ENCODE data around the gene SDR39U1.

The SDR39U1 gene

DNA sequence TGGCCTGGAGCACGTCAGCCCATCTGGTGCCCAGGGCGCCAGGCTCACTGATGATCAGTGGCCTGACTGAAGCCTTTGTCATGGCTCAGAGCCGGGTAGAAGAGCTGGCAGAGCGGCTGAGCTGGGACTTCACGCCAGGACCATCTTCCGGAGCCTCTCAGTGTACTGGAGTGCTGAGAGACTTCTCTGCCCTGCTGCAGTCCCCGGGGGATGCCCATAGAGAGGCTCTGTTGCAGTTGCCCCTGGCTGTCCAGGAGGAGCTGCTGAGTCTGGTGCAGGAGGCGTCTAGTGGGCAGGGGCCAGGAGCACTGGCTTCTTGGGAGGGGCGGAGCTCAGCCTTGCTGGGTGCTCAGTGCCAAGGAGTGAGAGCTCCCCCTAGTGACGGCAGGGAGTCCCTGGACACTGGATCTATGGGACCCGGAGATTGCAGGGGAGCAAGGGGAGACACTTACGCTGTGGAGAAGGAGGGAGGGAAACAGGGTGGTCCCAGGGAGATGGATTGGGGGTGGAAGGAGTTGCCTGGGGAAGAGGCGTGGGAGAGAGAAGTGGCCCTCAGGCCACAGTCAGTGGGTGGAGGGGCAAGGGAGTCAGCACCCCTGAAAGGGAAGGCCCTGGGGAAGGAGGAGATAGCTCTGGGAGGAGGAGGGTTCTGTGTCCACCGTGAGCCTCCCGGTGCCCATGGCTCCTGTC is 10.9 kb downstream of the SDR39U1 start:
- Mint-ChIP-seq H3K4me3 (peak overlapping the region; percentile 83), H3K4me1 (peaks cover 45% of the 10 kb centered on the region), H3K27ac (ENCODE audit: low read depth) (peak overlapping the region; percentile 83), H3K27me3 (no peaks in the 10 kb centered on the region), H3K9me3 (no peaks in the 10 kb centered on the region), H3K36me3 (ENCODE audit: insufficient read depth) (peaks cover 42% of the 10 kb centered on the region)
- peak; percentile 42 for ATAC-seq (replicated peaks; ENCODE audit: extremely low read depth, poor library complexity, severe bottlenecking)
- peak; percentile 80 to 84 for DNase-seq (ENCODE audit: low spot score in 2 of 2)

GRCh38 chr14:24430682-24431568 is 11.7 kb downstream of the SDR39U1 start:
- H3K36me3 Mint-ChIP-seq (ENCODE audit: insufficient read depth): peaks cover 40% of the 10 kb centered on the region
- H3K9me3 Mint-ChIP-seq: no peaks in the 10 kb centered on the region
- no peaks in the 10 kb centered on the region for H3K27me3 Mint-ChIP-seq
- peak; percentile 61 for ATAC-seq (replicated peaks; ENCODE audit: extremely low read depth, poor library complexity, severe bottlenecking)
- DNase-seq (ENCODE audit: low spot score in 2 of 2): peak; percentile 23 to 48
- peaks cover 42% of the 10 kb centered on the region for H3K4me1 Mint-ChIP-seq
- H3K27ac Mint-ChIP-seq (ENCODE audit: low read depth): peak overlapping the region; percentile 83
- peak overlapping the region; percentile 83 for H3K4me3 Mint-ChIP-seq

DNA sequence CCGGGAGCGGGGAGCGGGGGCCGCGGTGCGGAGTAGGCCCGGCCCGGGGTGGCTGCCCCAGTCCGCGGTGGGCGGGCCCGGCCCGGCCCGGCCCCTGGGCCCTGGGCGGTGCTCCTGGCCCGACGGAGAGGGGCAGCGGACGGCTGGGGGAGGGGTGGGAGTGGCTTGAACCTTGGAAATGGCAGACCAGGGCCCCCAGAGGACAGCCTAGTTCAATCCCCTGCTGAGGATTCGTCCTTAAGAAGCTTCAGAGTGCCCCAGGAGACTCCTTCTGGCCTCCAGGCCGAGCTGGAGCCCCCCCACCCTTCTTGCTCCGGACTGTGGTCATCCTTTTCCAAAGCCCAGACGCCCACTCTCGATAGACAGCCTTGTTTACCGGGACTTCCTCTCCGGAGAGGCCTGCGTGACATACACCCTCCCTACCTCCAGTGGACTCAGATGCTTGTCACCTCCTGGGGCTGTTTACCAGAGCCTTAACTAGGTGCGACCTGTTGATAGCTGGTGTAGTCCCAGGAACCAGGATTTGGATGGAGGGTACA is 12.4 kb downstream of the SDR39U1 start:
- Mint-ChIP-seq H3K9me3 (no peaks in the 10 kb centered on the region), H3K4me1 (peaks cover 39% of the 10 kb centered on the region), H3K36me3 (ENCODE audit: insufficient read depth) (peaks cover 39% of the 10 kb centered on the region), H3K27me3 (no peaks in the 10 kb centered on the region), H3K27ac (ENCODE audit: low read depth) (peak overlapping the region; percentile 83), H3K4me3 (peak overlapping the region; percentile 83)
- DNase-seq (ENCODE audit: low spot score in 2 of 2) (peak; percentile 39 to 45), ATAC-seq (replicated peaks; ENCODE audit: extremely low read depth, poor library complexity, severe bottlenecking) (peak; percentile 58)

DNA sequence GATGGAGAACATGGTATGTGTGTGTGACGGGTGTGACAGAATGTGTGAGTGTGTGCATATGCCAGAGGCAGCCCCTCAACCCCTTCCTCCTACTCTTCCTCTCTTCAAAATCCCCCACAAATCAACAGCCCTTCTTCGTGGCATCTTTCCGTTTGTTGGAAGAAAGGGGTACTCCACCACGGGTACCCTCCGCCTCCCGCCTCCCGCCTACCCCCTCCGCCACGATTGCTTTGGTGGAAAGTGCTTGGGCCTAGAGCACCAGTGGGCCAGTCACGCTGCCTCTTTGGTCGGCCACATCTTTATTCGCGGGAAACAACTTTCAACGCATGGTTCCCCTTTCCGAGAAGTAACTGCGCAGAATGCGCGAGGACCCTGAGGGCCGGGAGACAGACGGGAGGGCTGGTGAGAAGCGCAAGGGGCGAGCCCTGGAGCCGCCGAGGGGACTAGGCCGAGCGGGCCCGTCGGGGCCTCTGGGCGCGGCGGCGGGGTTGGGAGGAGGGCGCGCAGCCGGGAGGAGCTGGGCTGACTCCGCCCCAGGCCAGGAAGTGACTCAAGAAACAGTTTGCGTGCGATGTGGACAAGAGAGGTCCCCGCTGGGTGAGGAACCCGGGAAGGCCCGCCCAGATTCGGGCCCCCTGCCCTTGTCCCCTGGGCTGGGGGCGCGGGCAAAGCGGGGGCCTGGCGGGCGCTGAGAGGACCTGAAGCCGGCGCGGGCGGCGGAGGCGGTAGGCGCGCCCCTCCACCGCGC is 13.0 kb downstream of the SDR39U1 start, which contains the start of the genes CBLN3 and KHNYN:
Gene CBLN3 (minus strand): TSS at position 274 of the 748 bp plus-strand sequence. CDS start 614 bp downstream, outside the sequence.
Gene KHNYN (plus strand): TSS at position 560 of the 748 bp plus-strand sequence. CDS start 777 bp downstream, outside the sequence.
- Mint-ChIP-seq H3K4me1 (peaks cover 37% of the 10 kb centered on the region), H3K27me3 (no peaks in the 10 kb centered on the region), H3K4me3 (peak within 1 kb of the TSS; percentile 83), H3K9me3 (no peaks in the 10 kb centered on the region), H3K36me3 (ENCODE audit: insufficient read depth) (peaks cover 38% of the 10 kb centered on the region), H3K27ac (ENCODE audit: low read depth) (peak within 1 kb of the TSS; percentile 83)
- DNase-seq (ENCODE audit: low spot score in 2 of 2): peak; percentile 76 to 82
- peak; percentile 84 for ATAC-seq (replicated peaks; ENCODE audit: extremely low read depth, poor library complexity, severe bottlenecking)

DNA sequence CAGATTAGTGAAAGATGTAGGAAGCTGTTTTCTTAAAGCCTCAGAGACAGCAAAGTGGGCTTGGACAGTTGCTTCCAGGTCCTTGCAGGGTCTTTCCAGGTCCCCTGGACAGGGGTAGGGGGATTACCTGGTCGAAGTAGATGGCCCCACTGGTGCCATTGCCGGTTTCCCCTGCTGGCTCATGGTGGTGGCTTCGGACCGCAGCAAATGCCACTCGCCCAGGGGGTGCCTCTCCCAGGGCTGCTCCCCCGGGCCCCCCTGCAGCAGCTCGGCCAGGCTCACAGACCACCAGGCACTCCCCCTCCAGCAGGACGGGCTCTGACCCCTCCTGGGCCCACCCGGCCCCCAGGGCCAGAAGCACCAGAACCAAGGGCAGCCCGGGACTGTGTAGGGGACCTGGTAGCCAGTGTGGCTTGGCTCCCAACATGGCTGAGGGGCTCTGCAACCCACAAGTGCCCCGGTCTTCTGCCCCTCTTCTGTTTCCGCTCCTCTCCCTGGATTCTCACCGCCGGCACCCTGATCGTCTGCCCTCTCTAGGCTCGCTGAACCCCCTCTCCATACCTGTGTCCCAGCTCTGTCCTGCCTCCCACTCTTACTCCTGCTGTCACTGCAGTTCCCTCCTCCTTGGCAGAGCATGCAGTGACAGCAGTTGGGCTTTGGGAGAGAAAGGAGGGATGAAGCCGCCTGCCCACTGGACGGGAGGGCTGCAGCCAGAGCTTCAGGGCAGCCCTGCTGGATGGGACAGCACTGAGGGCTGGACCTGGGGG is 13.8 kb downstream of the SDR39U1 start:
- Mint-ChIP-seq H3K4me1 (peaks cover 37% of the 10 kb centered on the region), H3K9me3 (no peaks in the 10 kb centered on the region), H3K27me3 (no peaks in the 10 kb centered on the region), H3K27ac (ENCODE audit: low read depth) (peak overlapping the region; percentile 83), H3K36me3 (ENCODE audit: insufficient read depth) (peaks cover 31% of the 10 kb centered on the region), H3K4me3 (peak overlapping the region; percentile 83)
- DNase-seq (ENCODE audit: low spot score in 2 of 2) (peak in 1 of 2 donors; percentile 12), ATAC-seq (replicated peaks; ENCODE audit: extremely low read depth, poor library complexity, severe bottlenecking) (no peak)

- DNase-seq (ENCODE audit: low spot score in 2 of 2): peak in 1 of 2 donors; percentile 9
- H3K4me3 Mint-ChIP-seq: peak overlapping the region; percentile 35
- H3K36me3 Mint-ChIP-seq (ENCODE audit: insufficient read depth): peaks cover 23% of the 10 kb centered on the region
- H3K27ac Mint-ChIP-seq (ENCODE audit: low read depth): no peak overlapping the region
- no peak for ATAC-seq (replicated peaks; ENCODE audit: extremely low read depth, poor library complexity, severe bottlenecking)
- H3K4me1 Mint-ChIP-seq: peaks cover 29% of the 10 kb centered on the region
- no peaks in the 10 kb centered on the region for H3K27me3 Mint-ChIP-seq
- H3K9me3 Mint-ChIP-seq: no peaks in the 10 kb centered on the region
Measured at GRCh38 chr14:24427537-24428508, 14.8 kb downstream of the SDR39U1 start.

DNA sequence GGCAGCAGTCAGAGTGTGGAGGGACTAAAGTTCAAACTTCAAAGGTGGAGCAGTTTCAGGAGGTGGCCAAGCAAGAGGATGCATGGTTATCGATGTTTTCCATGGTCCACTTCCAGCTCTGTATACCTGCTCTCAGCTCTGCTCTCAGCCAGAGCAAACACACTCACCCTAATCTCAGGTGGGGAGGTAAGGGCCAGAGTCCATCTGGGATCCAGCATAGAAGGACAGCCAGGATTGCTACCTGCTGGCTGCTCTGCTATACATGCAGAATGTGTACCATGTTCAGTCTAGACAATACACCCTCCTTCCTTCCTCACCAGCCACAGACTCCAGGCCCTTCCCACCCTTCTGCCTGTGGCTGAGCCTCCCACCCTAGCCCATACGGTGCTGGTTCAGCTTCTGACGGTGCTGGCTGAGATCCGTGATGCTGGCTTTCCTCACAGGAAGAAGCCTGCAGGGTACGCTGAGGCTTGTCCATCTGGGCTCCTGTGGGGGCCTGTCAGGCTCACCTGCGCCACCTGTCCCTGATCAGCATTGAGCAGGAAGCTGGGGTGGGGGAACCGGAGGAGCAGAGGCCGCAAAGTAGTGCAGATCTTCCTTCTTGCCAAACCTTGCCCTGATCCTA is 15.6 kb downstream of the SDR39U1 start:
- Mint-ChIP-seq H3K27ac (ENCODE audit: low read depth) (no peak overlapping the region), H3K36me3 (ENCODE audit: insufficient read depth) (peaks cover 19% of the 10 kb centered on the region), H3K4me1 (peaks cover 28% of the 10 kb centered on the region), H3K4me3 (no peak overlapping the region), H3K9me3 (no peaks in the 10 kb centered on the region), H3K27me3 (no peaks in the 10 kb centered on the region)
- DNase-seq (ENCODE audit: low spot score in 2 of 2) (no peak), ATAC-seq (replicated peaks; ENCODE audit: extremely low read depth, poor library complexity, severe bottlenecking) (no peak)

- H3K9me3 Mint-ChIP-seq: no peaks in the 10 kb centered on the region
- ATAC-seq (replicated peaks; ENCODE audit: extremely low read depth, poor library complexity, severe bottlenecking) (no peak), DNase-seq (ENCODE audit: low spot score in 2 of 2) (no peak)
- H3K36me3 Mint-ChIP-seq (ENCODE audit: insufficient read depth): peaks cover 12% of the 10 kb centered on the region
- H3K4me1 Mint-ChIP-seq: peaks cover 21% of the 10 kb centered on the region
- peak overlapping the region; percentile 7 for H3K27ac Mint-ChIP-seq (ENCODE audit: low read depth)
- no peak overlapping the region for H3K4me3 Mint-ChIP-seq
- H3K27me3 Mint-ChIP-seq: no peaks in the 10 kb centered on the region
Measured at GRCh38 chr14:24426150-24426911, 16.2 kb downstream of the SDR39U1 start.

DNA sequence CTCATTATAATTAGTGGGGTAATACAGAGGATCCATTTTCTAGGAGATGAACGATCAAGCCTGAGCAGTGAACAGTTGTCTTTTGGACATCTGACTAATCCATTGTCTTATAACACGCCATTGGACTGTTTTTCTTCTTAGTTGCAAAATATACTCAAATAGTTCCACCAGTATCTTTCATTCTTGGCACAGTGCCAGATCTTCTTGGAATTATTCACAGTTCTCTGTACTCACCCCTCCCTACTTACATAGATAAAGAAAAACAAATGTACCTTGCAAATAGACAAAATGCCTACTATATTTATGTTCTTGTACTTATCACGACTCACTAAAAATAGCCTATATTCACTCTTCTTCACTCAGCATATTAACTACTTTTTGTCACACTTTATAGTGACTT is 16.9 kb downstream of the SDR39U1 start:
- Mint-ChIP-seq H3K36me3 (ENCODE audit: insufficient read depth) (peaks cover 7% of the 10 kb centered on the region), H3K27me3 (no peaks in the 10 kb centered on the region), H3K4me1 (peaks cover 15% of the 10 kb centered on the region), H3K9me3 (no peaks in the 10 kb centered on the region), H3K27ac (ENCODE audit: low read depth) (peak overlapping the region; percentile 7), H3K4me3 (no peak overlapping the region)
- no peak for DNase-seq (ENCODE audit: low spot score in 2 of 2)
- ATAC-seq (replicated peaks; ENCODE audit: extremely low read depth, poor library complexity, severe bottlenecking): no peak

Data from central memory CD8-positive, alpha-beta T cell (primary cell).